Stimulated activated CD4-positive, alpha-beta T cell treated with anti-CD3 and anti-CD28 coated beads, Interleukin-12 subunit alpha, Interleukin-12 subunit beta, amount 100 ng/mL, for 4 hours (primary cell): ENCODE data around the gene COL6A2.
"Not testable (repeated sequence)": the region's sequence is repeated elsewhere in the genome, so short reads cannot be mapped to it uniquely, and the experiment has no call there.

Experiments
- DNase-seq: peaks from one replicate; pipeline ENCODE4 v3.0.0-alpha.2; 2020

Gene COL6A2

GRCh38 chr21:46061063-46061462, 36.8 kb upstream of the COL6A2 start:
- DNase-seq, result no peak

GRCh38 chr21:46061518-46061917, 36.4 kb upstream of the COL6A2 start:
- no peak for DNase-seq

GRCh38 chr21:46061950-46062349, 36.0 kb upstream of the COL6A2 start:
- DNase-seq, result no peak

GRCh38 chr21:46062471-46063211, 35.3 kb upstream of the COL6A2 start:
- no peak for DNase-seq

- no peak for DNase-seq
Observed at GRCh38 chr21:46063227-46063626, 34.7 kb upstream of the COL6A2 start.

- no peak for DNase-seq
Observed at GRCh38 chr21:46063734-46064680, 33.9 kb upstream of the COL6A2 start.

- DNase-seq, result no peak
Observed at GRCh38 chr21:46064870-46065214, 33.1 kb upstream of the COL6A2 start.

- no peak for DNase-seq
Observed at GRCh38 chr21:46065215-46065913, 32.5 kb upstream of the COL6A2 start.

- DNase-seq, result no peak
Observed at GRCh38 chr21:46065914-46066551, 31.9 kb upstream of the COL6A2 start.

GRCh38 chr21:46066591-46067331, 31.2 kb upstream of the COL6A2 start:
- DNase-seq, result no peak

- DNase-seq, result no peak
Observed at GRCh38 chr21:46067505-46068201, 30.3 kb upstream of the COL6A2 start.

- DNase-seq, result no peak
Observed at GRCh38 chr21:46068516-46069079, 29.3 kb upstream of the COL6A2 start.

GRCh38 chr21:46069166-46069565, 28.7 kb upstream of the COL6A2 start:
- DNase-seq, result no peak

GRCh38 chr21:46069719-46070279, 28.1 kb upstream of the COL6A2 start:
- no peak for DNase-seq

- DNase-seq, result no peak
Observed at GRCh38 chr21:46071082-46071481, 26.8 kb upstream of the COL6A2 start.

- not testable (repeated sequence) for DNase-seq
Observed at GRCh38 chr21:46076724-46077123, 21.2 kb upstream of the COL6A2 start.

- DNase-seq, result no peak
Observed at GRCh38 chr21:46077674-46078101, 20.2 kb upstream of the COL6A2 start.

GRCh38 chr21:46078322-46078977, 19.5 kb upstream of the COL6A2 start:
- DNase-seq, result no peak

GRCh38 chr21:46078978-46079351, 18.9 kb upstream of the COL6A2 start:
- DNase-seq, result no peak
